Keratinocyte (primary cell): ENCODE data around the gene CCL25. TPM values are rescaled to one million over a fixed set of nuclear protein-coding genes. Genes with fewer than 3 reads are reported as not detected.

ENCODE experiments used
- DNase-seq: peaks from one replicate; pipeline ENCODE4 v3.0.0-alpha.2; 2011; ENCODE audit warnings: low read depth, missing footprints, low spot score
- FAIRE-seq: peaks from 2 replicates; lab custom pipeline; 2011; peaks lifted over from hg19 to GRCh38; lab: Jason Lieb, UNC
- H2AFZ ChIP-seq: 2 replicates; pipeline ENCODE4 v1.6.0; 2012; ENCODE audit warnings: low read length, control low read depth, inconsistent platforms; ENCODE audit not compliant: control insufficient read depth
- H3K27ac ChIP-seq: 2 replicates; pipeline ENCODE4 v1.5.1; 2011; ENCODE audit warnings: low read length; ENCODE audit not compliant: control insufficient read depth, insufficient read depth
- H3K27me3 ChIP-seq: 3 replicates; pipeline ENCODE4 v1.6.0; 2011; ENCODE audit warnings: low read length; ENCODE audit not compliant: control insufficient read depth, insufficient read depth; ENCODE audit errors: extremely low read depth
- H3K36me3 ChIP-seq, 2 experiments: 2 replicates in 1 of 2; 3 replicates in 1 of 2; pipeline ENCODE4 v1.5.1; 2011; ENCODE audit warnings: low read length in 2 of 2, mild to moderate bottlenecking in 1 of 2; ENCODE audit not compliant: control insufficient read depth in 2 of 2, insufficient read depth in 2 of 2; ENCODE audit errors: extremely low read depth in 1 of 2
- H3K4me1 ChIP-seq: 3 replicates; pipeline ENCODE4 v1.5.1; 2011; ENCODE audit warnings: low read length; ENCODE audit not compliant: control insufficient read depth, insufficient read depth; ENCODE audit errors: extremely low read depth
- H3K4me2 ChIP-seq: 3 replicates; pipeline ENCODE4 v1.6.0; 2011; ENCODE audit warnings: low read depth, low read length; ENCODE audit not compliant: control insufficient read depth, insufficient read depth; ENCODE audit errors: extremely low read depth
- H3K4me3 ChIP-seq, 3 experiments: fragments of 200-600 bp in 1 of 3; sonication (generic) in 1 of 3; 2 replicates in 2 of 3; 3 replicates in 1 of 3; pipeline ENCODE4 v1.5.1; 2011 to 2016; ENCODE audit warnings: low read length in 3 of 3, mild to moderate bottlenecking in 3 of 3, control low read depth in 2 of 3, inconsistent platforms in 1 of 3, low read depth in 1 of 3, mixed read lengths in 1 of 3, mixed run types in 1 of 3, moderate library complexity in 1 of 3; ENCODE audit not compliant: control insufficient read depth in 2 of 3, insufficient read depth in 2 of 3; ENCODE audit errors: extremely low read depth in 1 of 3
- H3K79me2 ChIP-seq: 2 replicates; pipeline ENCODE4 v1.6.0; 2012; ENCODE audit warnings: low read length; ENCODE audit not compliant: control insufficient read depth, insufficient read depth
- H3K9ac ChIP-seq: 3 replicates; pipeline ENCODE4 v1.6.0; 2011; ENCODE audit warnings: low read length; ENCODE audit not compliant: control insufficient read depth, insufficient read depth; ENCODE audit errors: extremely low read depth
- H3K9me1 ChIP-seq: 3 replicates; pipeline ENCODE4 v1.6.0; 2011; ENCODE audit warnings: low read length; ENCODE audit not compliant: control insufficient read depth, insufficient read depth; ENCODE audit errors: extremely low read depth
- H3K9me3 ChIP-seq: 2 replicates; pipeline ENCODE4 v1.5.1; 2012; ENCODE audit warnings: low read depth, low read length; ENCODE audit not compliant: control insufficient read depth
- H4K20me1 ChIP-seq: 3 replicates; pipeline ENCODE4 v1.6.0; 2011; ENCODE audit warnings: low read length; ENCODE audit not compliant: control insufficient read depth, insufficient read depth; ENCODE audit errors: extremely low read depth
- EZH2 ChIP-seq: IDR thresholded peaks from one replicate; pipeline ENCODE4 v1.6.1; 2012; ENCODE audit warnings: inconsistent platforms, mild to moderate bottlenecking, low read length, moderate library complexity
- dilution Hi-C: fragments of 300-500 bp; cut with MboI; formaldehyde crosslinking; loops from one replicate; pipeline ENCODE4 v1.7.0; 2020; ENCODE audit warnings: low sequenced_read_pairs; ENCODE audit not compliant: extremely low pct_ligation_motif_present
- polyA plus RNA-seq, 5 experiments: library from polyadenylated mRNA; depleted of rRNA in 3 of 5; stranded (reverse) in 3 of 5; stranded (forward) in 1 of 5; unstranded in 1 of 5; fragments of >200 nt; gene quantifications; 1 replicate in 1 of 5; 2 replicates in 3 of 5; 3 replicates in 1 of 5; pipeline versions ENCODE4 v1.2.1 to v1.2.3, GENCODE V29; 2011 to 2012; ENCODE audit warnings: missing spikeins in 2 of 5, low read depth in 1 of 5, low replicate concordance in 1 of 5
- TF ChIP-seq, protein P1 (sequence below), 3 experiments: IDR thresholded peaks in 1 of 3; conservative IDR thresholded peaks in 1 of 3; optimal IDR thresholded peaks in 1 of 3; 2 replicates in 2 of 3; 3 replicates in 1 of 3; pipeline versions ENCODE3 to v1.5.1; 2011; ENCODE audit warnings: low read length in 3 of 3, mild to moderate bottlenecking in 3 of 3, moderate library complexity in 2 of 3, control low read depth in 1 of 3, inconsistent platforms in 1 of 3; ENCODE audit not compliant: insufficient read depth in 2 of 3; ENCODE audit errors: extremely low read depth in 1 of 3

The CCL25 gene
- polyA plus RNA-seq, 1 donor (not counting 4 experiments of a cell fraction or from before 2014, with no cell fraction given): not detected

GRCh38 chr19:8021374-8021773 is 31.2 kb upstream of the CCL25 start:
- Histone ChIP-seq H3K4me2 (no peak overlapping the region), H3K4me1 (no peaks in the 10 kb centered on the region), H2AFZ (no peak overlapping the region), H3K79me2 (no peaks in the 10 kb centered on the region), H3K4me3 (no peak overlapping the region), H3K27me3 (no peaks in the 10 kb centered on the region), H3K9ac (no peak overlapping the region), H3K36me3 (no peaks in the 10 kb centered on the region), H3K9me1 (no peaks in the 10 kb centered on the region), H4K20me1 (no peaks in the 10 kb centered on the region), H3K27ac (no peak overlapping the region), H3K9me3 (no peaks in the 10 kb centered on the region)
- FAIRE-seq (no peak), DNase-seq (no peak)
- dilution Hi-C loops: no loop called here
- TF ChIP-seq, protein P1, sequence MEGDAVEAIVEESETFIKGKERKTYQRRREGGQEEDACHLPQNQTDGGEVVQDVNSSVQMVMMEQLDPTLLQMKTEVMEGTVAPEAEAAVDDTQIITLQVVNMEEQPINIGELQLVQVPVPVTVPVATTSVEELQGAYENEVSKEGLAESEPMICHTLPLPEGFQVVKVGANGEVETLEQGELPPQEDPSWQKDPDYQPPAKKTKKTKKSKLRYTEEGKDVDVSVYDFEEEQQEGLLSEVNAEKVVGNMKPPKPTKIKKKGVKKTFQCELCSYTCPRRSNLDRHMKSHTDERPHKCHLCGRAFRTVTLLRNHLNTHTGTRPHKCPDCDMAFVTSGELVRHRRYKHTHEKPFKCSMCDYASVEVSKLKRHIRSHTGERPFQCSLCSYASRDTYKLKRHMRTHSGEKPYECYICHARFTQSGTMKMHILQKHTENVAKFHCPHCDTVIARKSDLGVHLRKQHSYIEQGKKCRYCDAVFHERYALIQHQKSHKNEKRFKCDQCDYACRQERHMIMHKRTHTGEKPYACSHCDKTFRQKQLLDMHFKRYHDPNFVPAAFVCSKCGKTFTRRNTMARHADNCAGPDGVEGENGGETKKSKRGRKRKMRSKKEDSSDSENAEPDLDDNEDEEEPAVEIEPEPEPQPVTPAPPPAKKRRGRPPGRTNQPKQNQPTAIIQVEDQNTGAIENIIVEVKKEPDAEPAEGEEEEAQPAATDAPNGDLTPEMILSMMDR (optimal IDR thresholded peaks at IDR 0.05 in 1 of 3, IDR thresholded peaks at IDR 0.05 in 1 of 3, conservative IDR thresholded peaks at IDR 0.05 in 1 of 3; ENCODE audit: extremely low read depth in 1 of 3, insufficient read depth in 2 of 3, low read length in 3 of 3): no peak
- no peak for TF ChIP-seq EZH2

DNA sequence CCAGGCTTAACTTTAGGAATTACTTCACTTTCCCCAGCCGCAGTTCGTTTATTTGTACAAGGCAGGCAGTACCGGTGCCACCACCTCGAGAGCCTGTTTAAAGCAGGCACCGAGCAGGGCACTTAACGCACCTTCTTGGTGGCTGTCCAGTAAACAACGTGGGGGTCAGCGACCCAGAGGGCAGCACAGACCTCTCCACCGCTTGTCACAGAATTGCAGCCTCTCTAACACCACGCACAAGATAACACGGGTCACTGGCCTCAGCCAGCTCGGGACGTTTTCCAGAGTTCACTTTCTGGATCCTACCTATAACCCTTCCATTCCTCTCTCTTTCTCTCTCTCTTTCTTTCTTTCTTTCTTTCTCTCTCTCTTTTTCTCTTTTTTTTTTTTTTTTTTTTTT is 30.3 kb upstream of the CCL25 start:
- DNase-seq: no peak
- no peaks in the 10 kb centered on the region for H3K36me3 ChIP-seq
- H3K27ac ChIP-seq: no peak overlapping the region
- no peaks in the 10 kb centered on the region for H4K20me1 ChIP-seq
- no peak overlapping the region for H3K4me2 ChIP-seq
- no peaks in the 10 kb centered on the region for H3K9me1 ChIP-seq
- H3K27me3 ChIP-seq: no peaks in the 10 kb centered on the region
- no peaks in the 10 kb centered on the region for H3K9me3 ChIP-seq
- no peak for FAIRE-seq
- H3K4me3 ChIP-seq: no peak overlapping the region
- dilution Hi-C loops: no loop called here
- TF ChIP-seq, protein P1 (optimal IDR thresholded peaks at IDR 0.05 in 1 of 3, IDR thresholded peaks at IDR 0.05 in 1 of 3, conservative IDR thresholded peaks at IDR 0.05 in 1 of 3; ENCODE audit: extremely low read depth in 1 of 3, insufficient read depth in 2 of 3, low read length in 3 of 3): no peak
- no peak for TF ChIP-seq EZH2
- H3K79me2 ChIP-seq: no peaks in the 10 kb centered on the region
- H3K4me1 ChIP-seq: no peaks in the 10 kb centered on the region
- no peak overlapping the region for H3K9ac ChIP-seq
- H2AFZ ChIP-seq: no peak overlapping the region
